Endothelial cell of umbilical vein (primary cell): ENCODE data around the gene ABCF2. TPM values are rescaled to one million over a fixed set of nuclear protein-coding genes. Genes with fewer than 3 reads are reported as not detected.

ENCODE experiments used
- BruUV-seq: library from RNA; stranded (reverse); fragments of 400-500 nt; replicated peaks from 2 replicates; lab custom pipeline; 2021; lab: Mats Ljungman, UMichigan
- CTCF ChIA-PET: fragments of 300-600, 350-600 bp; sonication (Branson Sonifier 250); formaldehyde crosslinking; loops from one replicate; lab custom pipeline; 2021; ENCODE audit warnings: antibody characterized with exemption, inconsistent platforms; lab: Charles Lee
- POLR2A ChIA-PET: fragments of 300-600, 350-600 bp; sonication (Branson Sonifier 250); formaldehyde crosslinking; loops from one replicate; lab custom pipeline; 2021; ENCODE audit warnings: antibody characterized with exemption, inconsistent platforms; lab: Charles Lee
- DNase-seq: peaks from one replicate; pipeline ENCODE4 v3.0.0-alpha.2; 2011; ENCODE audit warnings: low read depth, low spot score
- FAIRE-seq: peaks from 2 replicates; lab custom pipeline; 2011; peaks lifted over from hg19 to GRCh38; lab: Jason Lieb, UNC
- H2AFZ ChIP-seq: 2 replicates; pipeline ENCODE4 v1.6.0; 2012; ENCODE audit warnings: low read depth, low read length, control low read depth, inconsistent platforms
- H3K27ac ChIP-seq: 2 replicates; pipeline ENCODE4 v1.5.1; 2011; ENCODE audit warnings: low read depth, mild to moderate bottlenecking, control low read depth, low read length, moderate library complexity; ENCODE audit not compliant: insufficient read depth
- H3K27me3 ChIP-seq, 2 experiments: 2 replicates each; pipeline versions ENCODE4 v1.6.0 to v1.6.1; 2011; ENCODE audit warnings: low read length in 2 of 2, mixed read lengths in 1 of 2; ENCODE audit not compliant: control insufficient read depth in 2 of 2, insufficient read depth in 2 of 2
- H3K36me3 ChIP-seq, 2 experiments: 2 replicates in 1 of 2; 3 replicates in 1 of 2; pipeline ENCODE4 v1.5.1; 2011; ENCODE audit warnings: low read length in 2 of 2, mild to moderate bottlenecking in 1 of 2, moderate library complexity in 1 of 2; ENCODE audit not compliant: control insufficient read depth in 2 of 2, insufficient read depth in 2 of 2; ENCODE audit errors: extremely low read depth in 1 of 2
- H3K4me1 ChIP-seq: 3 replicates; pipeline ENCODE4 v1.5.1; 2011; ENCODE audit warnings: mild to moderate bottlenecking, low read length; ENCODE audit not compliant: control insufficient read depth, insufficient read depth; ENCODE audit errors: extremely low read depth
- H3K4me2 ChIP-seq: 2 replicates; pipeline ENCODE4 v1.6.1; 2011; ENCODE audit warnings: low read length, control low read depth, mixed read lengths; ENCODE audit not compliant: insufficient read depth
- H3K4me3 ChIP-seq, 3 experiments: fragments of 200-600 bp in 1 of 3; sonication (generic), shearing (Covaris generic) in 1 of 3; replicated peaks in 1 of 3; 2 replicates each; pipeline ENCODE4 v1.5.1; 2011 to 2016; ENCODE audit warnings: control low read depth in 3 of 3, low read length in 3 of 3, mild to moderate bottlenecking in 2 of 3, inconsistent platforms in 1 of 3, low read depth in 1 of 3, moderate library complexity in 1 of 3; ENCODE audit not compliant: insufficient read depth in 1 of 3
- H3K79me2 ChIP-seq: 2 replicates; pipeline ENCODE4 v1.6.0; 2012; ENCODE audit warnings: low read length, inconsistent platforms; ENCODE audit not compliant: control insufficient read depth, insufficient read depth
- H3K9ac ChIP-seq: replicated peaks from 2 replicates; pipeline ENCODE3; 2011; ENCODE audit warnings: low read length, control low read depth; ENCODE audit not compliant: insufficient read depth; ENCODE audit errors: extremely low read depth
- H3K9me1 ChIP-seq: replicated peaks from 3 replicates; pipeline ENCODE4 v1.6.0; 2011; ENCODE audit warnings: mild to moderate bottlenecking, low read length; ENCODE audit not compliant: control insufficient read depth, insufficient read depth; ENCODE audit errors: extremely low read depth
- H3K9me3 ChIP-seq: replicated peaks from 2 replicates; pipeline ENCODE4 v1.5.1; 2012; ENCODE audit warnings: low read length, inconsistent platforms; ENCODE audit not compliant: control insufficient read depth, insufficient read depth
- H4K20me1 ChIP-seq: replicated peaks from 2 replicates; pipeline ENCODE3; 2011; ENCODE audit warnings: mild to moderate bottlenecking, low read length; ENCODE audit not compliant: control insufficient read depth, insufficient read depth; ENCODE audit errors: extremely low read depth
- EZH2 ChIP-seq: IDR thresholded peaks from 2 replicates; pipeline ENCODE4 v1.6.1; 2012; ENCODE audit warnings: borderline replicate concordance, low read depth, mild to moderate bottlenecking, moderate library complexity, low read length, inconsistent platforms; ENCODE audit not compliant: severe bottlenecking
- FOS ChIP-seq: IDR thresholded peaks from 2 replicates; pipeline ENCODE4 v1.6.1; 2011; ENCODE audit warnings: mild to moderate bottlenecking, low read length, moderate library complexity, borderline replicate concordance; ENCODE audit not compliant: insufficient read depth
- GATA2 ChIP-seq: IDR thresholded peaks from 2 replicates; pipeline ENCODE4 v1.7.0; 2011; ENCODE audit warnings: low read depth, mild to moderate bottlenecking, moderate library complexity, mixed read lengths, low read length; ENCODE audit not compliant: insufficient read length, insufficient read depth
- JUN ChIP-seq: IDR thresholded peaks from 2 replicates; pipeline ENCODE4 v1.6.1; 2011; ENCODE audit warnings: borderline replicate concordance, low read depth; ENCODE audit not compliant: insufficient read length, insufficient read depth
- MYC ChIP-seq: IDR thresholded peaks from one replicate; pipeline ENCODE4 v1.6.1; 2011; ENCODE audit warnings: mild to moderate bottlenecking, low read depth, low read length
- POLR2A ChIP-seq: IDR thresholded peaks from 2 replicates; pipeline ENCODE4 v1.6.1; 2012; ENCODE audit warnings: low read depth, mild to moderate bottlenecking, control low read depth, low read length
- POLR2AphosphoS5 ChIP-seq: IDR thresholded peaks from 2 replicates; pipeline ENCODE4 v1.6.1; 2012; ENCODE audit warnings: low read depth, mild to moderate bottlenecking, control low read depth, low read length, moderate library complexity; ENCODE audit not compliant: insufficient read depth
- dilution Hi-C: fragments of 300-500 bp; cut with MboI; formaldehyde crosslinking; loops from one replicate; pipeline ENCODE4 v1.15.0; 2019; ENCODE audit warnings: low sequenced_read_pairs; ENCODE audit not compliant: extremely low pct_ligation_motif_present
- intact Hi-C: fragments of 100-400 bp; cut with micrococcal nuclease; formaldehyde crosslinking; loops from one replicate; pipeline ENCODE4 v1.10.0; 2022
- polyA plus RNA-seq, 4 experiments: library from polyadenylated mRNA; depleted of rRNA in 3 of 4; stranded (reverse) in 3 of 4; unstranded in 1 of 4; fragments of >200 nt; gene quantifications; 2 replicates each; pipeline versions ENCODE4 v1.2.1 to v1.2.3, GENCODE V29; 2011 to 2012; ENCODE audit warnings: missing spikeins in 1 of 4
- total RNA-seq: library from RNA; stranded (reverse); gene quantifications from 2 replicates; pipeline ENCODE4 v1.2.3, GENCODE V29; 2021
- TF ChIP-seq, protein P1 (sequence below): IDR thresholded peaks from 2 replicates; pipeline ENCODE4 v1.6.1; 2011; ENCODE audit not compliant: insufficient read depth, insufficient read length
- TF ChIP-seq, protein P2 (sequence below), 2 donors: IDR thresholded peaks; 1 replicate in 1 of 2; 2 replicates in 1 of 2; pipeline ENCODE4 v1.5.1; 2011; ENCODE audit warnings: low read length in 2 of 2, mild to moderate bottlenecking in 2 of 2, moderate library complexity in 2 of 2, control low read depth in 1 of 2, inconsistent platforms in 1 of 2, low read depth in 1 of 2; ENCODE audit not compliant: insufficient read depth in 1 of 2; ENCODE audit errors: extremely low read depth in 1 of 2

The ABCF2 gene
- total and polyA plus RNA-seq, 2 donors (not counting 3 experiments of a cell fraction or from before 2014, with no cell fraction given) = 45.3 to 61.6 TPM

DNA sequence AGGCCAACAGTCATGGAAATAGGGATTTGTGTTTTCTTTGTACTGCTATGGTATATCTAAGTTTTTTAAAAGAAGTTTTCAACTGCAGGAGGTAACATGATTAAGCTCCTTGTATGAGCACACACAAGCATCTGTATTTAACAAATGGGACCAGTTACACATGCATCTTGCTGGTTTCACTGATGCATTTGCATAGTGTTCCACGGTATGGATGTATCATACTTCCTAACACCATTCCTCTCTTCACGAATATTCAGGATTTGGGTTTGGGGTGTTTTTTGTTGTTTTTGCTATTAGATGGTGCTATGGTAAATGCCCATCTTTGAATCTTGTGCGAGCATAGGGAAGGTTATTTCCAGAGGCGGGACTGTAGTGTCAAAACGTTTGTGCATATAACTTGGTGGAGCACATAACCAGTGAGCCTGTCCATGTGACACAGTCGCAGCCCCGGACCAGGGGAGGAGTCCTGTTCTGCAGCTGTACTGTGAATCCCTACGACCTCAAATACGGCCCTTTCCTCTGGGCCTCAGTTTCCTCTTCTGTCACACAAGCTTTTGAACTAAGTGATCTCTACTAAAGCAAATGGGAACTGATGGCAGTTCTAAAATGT lies 18.6 kb downstream of the ABCF2 start:
- Histone ChIP-seq H3K4me3 (no peak overlapping the region), H3K4me2 (no peak overlapping the region), H3K4me1 (no peaks in the 10 kb centered on the region), H2AFZ (no peak overlapping the region), H3K9me1 (no peaks in the 10 kb centered on the region), H3K79me2 (no peaks in the 10 kb centered on the region), H3K27ac (no peak overlapping the region), H3K36me3 (no peaks in the 10 kb centered on the region), H3K27me3 (peaks cover 0 to 2% of the 10 kb centered on the region in 2 experiments), H3K9ac (no peak overlapping the region), H4K20me1 (no peaks in the 10 kb centered on the region), H3K9me3 (no peaks in the 10 kb centered on the region)
- intact Hi-C loops (no loop called here), dilution Hi-C loops (no loop called here)
- no peak for TF ChIP-seq FOS
- no peak for TF ChIP-seq JUN
- TF ChIP-seq, protein P1, sequence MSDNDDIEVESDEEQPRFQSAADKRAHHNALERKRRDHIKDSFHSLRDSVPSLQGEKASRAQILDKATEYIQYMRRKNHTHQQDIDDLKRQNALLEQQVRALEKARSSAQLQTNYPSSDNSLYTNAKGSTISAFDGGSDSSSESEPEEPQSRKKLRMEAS = no peak
- TF ChIP-seq POLR2A = no peak
- no peak for TF ChIP-seq MYC
- no peak for TF ChIP-seq GATA2
- TF ChIP-seq, protein P2, sequence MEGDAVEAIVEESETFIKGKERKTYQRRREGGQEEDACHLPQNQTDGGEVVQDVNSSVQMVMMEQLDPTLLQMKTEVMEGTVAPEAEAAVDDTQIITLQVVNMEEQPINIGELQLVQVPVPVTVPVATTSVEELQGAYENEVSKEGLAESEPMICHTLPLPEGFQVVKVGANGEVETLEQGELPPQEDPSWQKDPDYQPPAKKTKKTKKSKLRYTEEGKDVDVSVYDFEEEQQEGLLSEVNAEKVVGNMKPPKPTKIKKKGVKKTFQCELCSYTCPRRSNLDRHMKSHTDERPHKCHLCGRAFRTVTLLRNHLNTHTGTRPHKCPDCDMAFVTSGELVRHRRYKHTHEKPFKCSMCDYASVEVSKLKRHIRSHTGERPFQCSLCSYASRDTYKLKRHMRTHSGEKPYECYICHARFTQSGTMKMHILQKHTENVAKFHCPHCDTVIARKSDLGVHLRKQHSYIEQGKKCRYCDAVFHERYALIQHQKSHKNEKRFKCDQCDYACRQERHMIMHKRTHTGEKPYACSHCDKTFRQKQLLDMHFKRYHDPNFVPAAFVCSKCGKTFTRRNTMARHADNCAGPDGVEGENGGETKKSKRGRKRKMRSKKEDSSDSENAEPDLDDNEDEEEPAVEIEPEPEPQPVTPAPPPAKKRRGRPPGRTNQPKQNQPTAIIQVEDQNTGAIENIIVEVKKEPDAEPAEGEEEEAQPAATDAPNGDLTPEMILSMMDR (IDR thresholded peaks at IDR 0.05; ENCODE audit: extremely low read depth in 1 of 2, insufficient read depth in 1 of 2, low read depth in 1 of 2, low read length in 2 of 2) = no peak
- no peak for TF ChIP-seq POLR2AphosphoS5
- no peak for TF ChIP-seq EZH2
- no TSS peak for BruUV-seq
- no peak for FAIRE-seq
- ChIA-PET CTCF (no interaction called here), POLR2A (interaction anchor here (2.5 kb wide), 1 partner anchor 19 kb away, joined by 5 read pairs; the partner anchor contains the start of gene ABCF2)
- no peak for DNase-seq
